SK-N-SH treated with all-trans-retinoic acid at 6 μM for 48 hours (cell line): ENCODE measurements around the gene LRP3.

Experiments used
- ATAC-seq: fragments of 200-7000 bp; cut with Tn5 transposase; 3 replicates; pipeline ENCODE4 v1.9.1; 2020; ENCODE audit warnings: mild to moderate bottlenecking, moderate library complexity
- ARNTL ChIP-seq: fragments of 450-650 bp; formaldehyde crosslinking; IDR thresholded peaks from 2 replicates; pipeline ENCODE4 v1.5.0; 2020; ENCODE audit warnings: low read depth, mild to moderate bottlenecking, moderate library complexity, borderline replicate concordance
- BACH2 ChIP-seq: fragments of 250-450 bp; sonication (Bioruptor Pico); IDR thresholded peaks from 2 replicates; pipeline ENCODE4 v1.9.0; 2021; ENCODE audit warnings: mild to moderate bottlenecking, borderline replicate concordance
- CREB5 ChIP-seq: fragments of 250-450 bp; sonication (Bioruptor Pico); IDR thresholded peaks from 2 replicates; pipeline ENCODE4 v1.5.1; 2020; ENCODE audit warnings: low read depth, mild to moderate bottlenecking, moderate library complexity
- CSDC2 ChIP-seq: fragments of 250-450 bp; sonication (Bioruptor Pico); IDR thresholded peaks from 2 replicates; pipeline ENCODE4 v1.5.0; 2020; ENCODE audit warnings: mild to moderate bottlenecking, moderate library complexity
- ESRRG ChIP-seq: fragments of 250-450 bp; sonication (Bioruptor Pico); IDR thresholded peaks from 2 replicates; pipeline ENCODE4 v1.6.1; 2021; ENCODE audit warnings: mild to moderate bottlenecking
- GLIS3 ChIP-seq: fragments of 250-450 bp; sonication (Bioruptor Pico); IDR thresholded peaks from 2 replicates; pipeline ENCODE4 v1.5.0; 2020; ENCODE audit warnings: mild to moderate bottlenecking, moderate library complexity
- ISL1 ChIP-seq: fragments of 250-450 bp; sonication (Bioruptor Pico); IDR thresholded peaks from 2 replicates; pipeline ENCODE4 v2.1.2; 2022; ENCODE audit warnings: mild to moderate bottlenecking, moderate library complexity
- OSR1 ChIP-seq: fragments of 250-450 bp; sonication (Bioruptor Pico); IDR thresholded peaks from 2 replicates; pipeline ENCODE4 v1.8.0; 2022; ENCODE audit warnings: moderate library complexity, mild to moderate bottlenecking, inconsistent platforms
- PATZ1 ChIP-seq: fragments of 250-450 bp; sonication (Bioruptor Pico); IDR thresholded peaks from 2 replicates; pipeline ENCODE4 v1.8.0; 2020; ENCODE audit warnings: mild to moderate bottlenecking, moderate library complexity, borderline replicate concordance
- POU6F1 ChIP-seq: fragments of 250-450 bp; sonication (Bioruptor Pico); IDR thresholded peaks from 2 replicates; pipeline ENCODE4 v1.8.0; 2021; ENCODE audit warnings: low read depth, mild to moderate bottlenecking, moderate library complexity, borderline replicate concordance
- PPARA ChIP-seq: fragments of 250-450 bp; sonication (Bioruptor Pico); IDR thresholded peaks from 2 replicates; pipeline ENCODE4 v1.5.0; 2020; ENCODE audit warnings: mild to moderate bottlenecking, borderline replicate concordance
- RARB ChIP-seq: fragments of 250-450 bp; sonication (Bioruptor Pico); IDR thresholded peaks from 2 replicates; pipeline ENCODE4 v1.8.0; 2021; ENCODE audit warnings: mild to moderate bottlenecking, moderate library complexity
- SNAI2 ChIP-seq: fragments of 250-450 bp; sonication (Bioruptor Pico); IDR thresholded peaks from 2 replicates; pipeline ENCODE4 v1.5.0; 2020; ENCODE audit warnings: mild to moderate bottlenecking, moderate library complexity
- TCF4 ChIP-seq: fragments of 250-450 bp; sonication (Bioruptor Pico); IDR thresholded peaks from 2 replicates; pipeline ENCODE4 v1.8.0; 2021; ENCODE audit warnings: mild to moderate bottlenecking, moderate library complexity, borderline replicate concordance
- TOX ChIP-seq: fragments of 250-450 bp; sonication (Bioruptor Pico); IDR thresholded peaks from 2 replicates; pipeline ENCODE4 v1.8.0; 2021; ENCODE audit warnings: mild to moderate bottlenecking, moderate library complexity, borderline replicate concordance
- TSHZ2 ChIP-seq: fragments of 250-450 bp; sonication (Bioruptor Pico); IDR thresholded peaks from 2 replicates; pipeline ENCODE4 v1.5.0; 2020; ENCODE audit warnings: mild to moderate bottlenecking, moderate library complexity
- ZC3H10 ChIP-seq: fragments of 250-450 bp; sonication (Bioruptor Pico); IDR thresholded peaks from 2 replicates; pipeline ENCODE4 v1.5.1; 2021; ENCODE audit warnings: mild to moderate bottlenecking, moderate library complexity
- ZFP3 ChIP-seq: fragments of 250-450 bp; sonication (Bioruptor Pico); IDR thresholded peaks from 2 replicates; pipeline ENCODE4 v1.5.0; 2020; ENCODE audit warnings: mild to moderate bottlenecking, moderate library complexity
- ZFP30 ChIP-seq: fragments of 450-650 bp; formaldehyde crosslinking; IDR thresholded peaks from 2 replicates; pipeline ENCODE4 v1.5.0; 2022; ENCODE audit warnings: mild to moderate bottlenecking, moderate library complexity
- ZNF70 ChIP-seq: fragments of 450-650 bp; formaldehyde crosslinking; IDR thresholded peaks from 2 replicates; pipeline ENCODE4 v1.5.0; 2020; ENCODE audit warnings: mild to moderate bottlenecking, moderate library complexity
- ZNF8 ChIP-seq: fragments of 450-650 bp; formaldehyde crosslinking; IDR thresholded peaks from 2 replicates; pipeline ENCODE4 v1.5.0; 2020; ENCODE audit warnings: mild to moderate bottlenecking, moderate library complexity

LRP3 gene

GRCh38 chr19:33248104-33248503, 54.0 kb downstream of the LRP3 start:
- no peak for ATAC-seq
- TF ChIP-seq ZFP30 (CRISPR knock-in tag) (no peak), GLIS3 (no peak), RARB (no peak), PATZ1 (no peak), TOX (CRISPR knock-in tag) (no peak), ISL1 (CRISPR knock-in tag) (no peak), ZC3H10 (no peak), ESRRG (no peak), SNAI2 (no peak), POU6F1 (CRISPR knock-in tag) (no peak), TSHZ2 (CRISPR knock-in tag) (no peak), CSDC2 (CRISPR knock-in tag) (no peak), TCF4 (CRISPR knock-in tag) (no peak), PPARA (CRISPR knock-in tag) (no peak), CREB5 (CRISPR knock-in tag) (no peak), BACH2 (no peak), ARNTL (no peak), ZNF70 (CRISPR knock-in tag) (no peak), OSR1 (CRISPR knock-in tag) (no peak), ZNF8 (CRISPR knock-in tag) (no peak)

- TF ChIP-seq ZNF8 (CRISPR knock-in tag), result no peak
- TF ChIP-seq ARNTL, result no peak
- no peak for ATAC-seq
Measured at GRCh38 chr19:33248553-33248953, 54.4 kb downstream of the LRP3 start.

- peak; percentile 30 for ATAC-seq
- TF ChIP-seq ZFP3 (CRISPR knock-in tag), result no peak
- TF ChIP-seq ZNF70 (CRISPR knock-in tag), result no peak
- no peak for TF ChIP-seq ZC3H10
Measured at GRCh38 chr19:33248954-33249613, 55.0 kb downstream of the LRP3 start.

GRCh38 chr19:33249740-33250366, 55.7 kb downstream of the LRP3 start:
- ATAC-seq, result no peak
- TF ChIP-seq TCF4 (CRISPR knock-in tag) (no peak), ZFP30 (CRISPR knock-in tag) (no peak), ZC3H10 (no peak), CREB5 (CRISPR knock-in tag) (no peak), TSHZ2 (CRISPR knock-in tag) (no peak), BACH2 (no peak), PATZ1 (no peak), RARB (no peak), ZNF70 (CRISPR knock-in tag) (no peak), ZFP3 (CRISPR knock-in tag) (no peak), GLIS3 (no peak), TOX (CRISPR knock-in tag) (no peak), SNAI2 (no peak), PPARA (CRISPR knock-in tag) (no peak)
